H9 (cell line): ENCODE results near the gene CLDND1. TPM values are rescaled to one million over a fixed set of nuclear protein-coding genes. Genes with fewer than 3 reads are reported as not detected.

ENCODE experiments used
- DNase-seq: peaks from one replicate; pipeline ENCODE4 v3.0.0-alpha.2; 2017
- H2AFZ ChIP-seq: one replicate; pipeline ENCODE4 v1.6.1; 2013; ENCODE audit warnings: mild to moderate bottlenecking, low read length, control low read depth, moderate library complexity
- H2AK5ac ChIP-seq: 2 replicates; pipeline ENCODE4 v1.6.1; 2013; ENCODE audit warnings: low read length, control low read depth, mixed read lengths; ENCODE audit not compliant: insufficient read length
- H2BK120ac ChIP-seq: one replicate; pipeline ENCODE4 v1.6.1; 2013; ENCODE audit warnings: low read depth, mild to moderate bottlenecking, low read length, control low read depth, inconsistent platforms; ENCODE audit not compliant: poor library complexity, severe bottlenecking
- H2BK12ac ChIP-seq: 2 replicates; pipeline ENCODE4 v1.6.1; 2013; ENCODE audit warnings: low read length, control low read depth, mixed read lengths, low read depth; ENCODE audit not compliant: insufficient read length
- H2BK15ac ChIP-seq: 2 replicates; pipeline ENCODE4 v1.6.1; 2013; ENCODE audit warnings: low read depth, low read length, control low read depth
- H2BK20ac ChIP-seq: one replicate; pipeline ENCODE4 v1.6.1; 2013; ENCODE audit warnings: low read depth, mild to moderate bottlenecking, low read length, control low read depth, inconsistent platforms; ENCODE audit not compliant: poor library complexity, severe bottlenecking
- H2BK5ac ChIP-seq: 2 replicates; pipeline ENCODE4 v1.6.1; 2013; ENCODE audit warnings: low read length, control low read depth, mixed read lengths; ENCODE audit not compliant: insufficient read length
- H3K14ac ChIP-seq: 2 replicates; pipeline ENCODE4 v1.6.1; 2013; ENCODE audit warnings: low read length, control low read depth; ENCODE audit not compliant: insufficient read depth
- H3K18ac ChIP-seq: 2 replicates; pipeline ENCODE4 v1.6.1; 2013; ENCODE audit warnings: low read depth, mild to moderate bottlenecking, mixed read lengths, low read length, control low read depth; ENCODE audit not compliant: insufficient read length
- H3K23ac ChIP-seq: 2 replicates; pipeline ENCODE4 v1.6.1; 2013; ENCODE audit warnings: low read length, control low read depth, mixed read lengths, low read depth; ENCODE audit not compliant: insufficient read length
- H3K23me2 ChIP-seq: 2 replicates; pipeline ENCODE4 v1.6.1; 2013; ENCODE audit warnings: low read depth, mild to moderate bottlenecking, mixed read lengths, low read length, control low read depth; ENCODE audit not compliant: insufficient read length, poor library complexity, severe bottlenecking
- H3K27ac ChIP-seq: 2 replicates; pipeline ENCODE4 v1.5.1; 2013; ENCODE audit warnings: low read length, control low read depth, mixed read lengths, low read depth; ENCODE audit not compliant: insufficient read length
- H3K27me3 ChIP-seq: 2 replicates; pipeline ENCODE4 v1.6.1; 2013; ENCODE audit warnings: low read length, control low read depth, inconsistent platforms; ENCODE audit not compliant: insufficient read depth
- H3K4ac ChIP-seq: 2 replicates; pipeline ENCODE4 v1.6.1; 2013; ENCODE audit warnings: low read depth, mild to moderate bottlenecking, control low read depth, inconsistent platforms, low read length, moderate library complexity
- H3K4me1 ChIP-seq: 2 replicates; pipeline ENCODE4 v1.6.1; 2013; ENCODE audit warnings: low read length, control low read depth, inconsistent platforms; ENCODE audit not compliant: insufficient read depth
- H3K4me2 ChIP-seq: 2 replicates; pipeline ENCODE4 v1.6.1; 2013; ENCODE audit warnings: low read length, control low read depth, mixed read lengths; ENCODE audit not compliant: insufficient read length, insufficient read depth
- H3K56ac ChIP-seq: 2 replicates; pipeline ENCODE4 v1.6.1; 2013; ENCODE audit warnings: low read depth, mild to moderate bottlenecking, mixed read lengths, low read length, control low read depth; ENCODE audit not compliant: insufficient read length
- H3K79me1 ChIP-seq: 2 replicates; pipeline ENCODE4 v1.6.1; 2013; ENCODE audit warnings: low read depth, mild to moderate bottlenecking, moderate library complexity, low read length, control low read depth, inconsistent platforms; ENCODE audit not compliant: insufficient read depth, poor library complexity, severe bottlenecking
- H3K79me2 ChIP-seq: 2 replicates; pipeline ENCODE4 v1.6.1; 2013; ENCODE audit warnings: low read length, control low read depth, inconsistent platforms; ENCODE audit not compliant: insufficient read depth
- H3K9ac ChIP-seq: 2 replicates; pipeline ENCODE4 v1.6.1; 2013; ENCODE audit warnings: low read length, control low read depth, mixed read lengths; ENCODE audit not compliant: insufficient read length; ENCODE audit errors: extremely low read depth
- H3K9me3 ChIP-seq: one replicate; pipeline ENCODE4 v1.6.1; 2013; ENCODE audit warnings: low read depth, low read length, inconsistent platforms; ENCODE audit not compliant: control insufficient read depth
- H3T11ph ChIP-seq: one replicate; pipeline ENCODE4 v1.6.1; 2013; ENCODE audit warnings: mild to moderate bottlenecking, low read length, control low read depth, inconsistent platforms
- H4K20me1 ChIP-seq: one replicate; pipeline ENCODE4 v1.6.1; 2013; ENCODE audit not compliant: control insufficient read depth, insufficient read length, insufficient read depth
- H4K5ac ChIP-seq: 2 replicates; pipeline ENCODE4 v1.6.1; 2013; ENCODE audit warnings: low read depth, mild to moderate bottlenecking, mixed read lengths, low read length, control low read depth; ENCODE audit not compliant: insufficient read length
- H4K8ac ChIP-seq: replicated peaks from 2 replicates; pipeline ENCODE4 v1.6.1; 2013; ENCODE audit warnings: low read length, control low read depth, mixed read lengths, low read depth; ENCODE audit not compliant: insufficient read length
- H4K91ac ChIP-seq: 2 replicates; pipeline ENCODE4 v1.6.1; 2013; ENCODE audit warnings: low read depth, mild to moderate bottlenecking, moderate library complexity, mixed read lengths, low read length, control low read depth; ENCODE audit not compliant: insufficient read length
- H3K27ac Mint-ChIP-seq, 3 experiments: 2 replicates in 2 of 3; 3 replicates in 1 of 3; pipeline ENCODE4 v1.8.0; 2020 to 2021; ENCODE audit warnings: mixed read lengths in 3 of 3, mild to moderate bottlenecking in 1 of 3, moderate library complexity in 1 of 3
- H3K27me3 Mint-ChIP-seq: 2 replicates; pipeline ENCODE4 v1.8.0; 2021; ENCODE audit warnings: low read depth, mild to moderate bottlenecking, moderate library complexity, mixed read lengths
- H3K36me3 Mint-ChIP-seq, 3 experiments: 2 replicates in 2 of 3; 3 replicates in 1 of 3; pipeline ENCODE4 v1.8.0; 2020 to 2021; ENCODE audit warnings: low read depth in 3 of 3, mixed read lengths in 3 of 3; ENCODE audit not compliant: insufficient read depth in 1 of 3
- H3K4me1 Mint-ChIP-seq, 2 experiments: 2 replicates each; pipeline ENCODE4 v1.8.0; 2020; ENCODE audit warnings: mixed read lengths in 2 of 2
- H3K4me3 Mint-ChIP-seq, 2 experiments: 2 replicates in 1 of 2; 3 replicates in 1 of 2; pipeline ENCODE4 v1.8.0; 2020 to 2021; ENCODE audit warnings: mild to moderate bottlenecking in 2 of 2, mixed read lengths in 2 of 2, moderate library complexity in 1 of 2
- H3K9me3 Mint-ChIP-seq, 2 experiments: 2 replicates in 1 of 2; 3 replicates in 1 of 2; pipeline ENCODE4 v1.8.0; 2020; ENCODE audit warnings: mild to moderate bottlenecking in 2 of 2, mixed read lengths in 2 of 2, moderate library complexity in 1 of 2
- WGBS: extraction: QIAGEN DNeasy Blood & Tissue Kit; methylation state at CpG from one replicate; pipeline ENCODE4 v1.1.7; 2013; ENCODE audit warnings: missing lambda C conversion rate, low lambda C conversion rate, mixed read lengths; ENCODE audit not compliant: insufficient read length; ENCODE audit errors: extremely low coverage; 5-methylcytosine and 5-hydroxymethylcytosine counted together
- total RNA-seq: library from RNA; stranded (reverse); gene quantifications from 2 replicates; pipeline ENCODE4 v1.2.1, GENCODE V29; 2021
- TF ChIP-seq, protein P1 (sequence below): fragments of 200-600 bp; sonication (generic); conservative IDR thresholded peaks from 3 replicates; pipeline ENCODE4 v1.8.0; 2021; ENCODE audit warnings: antibody characterized with exemption, mild to moderate bottlenecking

Gene CLDND1
- total RNA-seq, 1 experiment from 2014 or later, result 83.0 TPM

DNA sequence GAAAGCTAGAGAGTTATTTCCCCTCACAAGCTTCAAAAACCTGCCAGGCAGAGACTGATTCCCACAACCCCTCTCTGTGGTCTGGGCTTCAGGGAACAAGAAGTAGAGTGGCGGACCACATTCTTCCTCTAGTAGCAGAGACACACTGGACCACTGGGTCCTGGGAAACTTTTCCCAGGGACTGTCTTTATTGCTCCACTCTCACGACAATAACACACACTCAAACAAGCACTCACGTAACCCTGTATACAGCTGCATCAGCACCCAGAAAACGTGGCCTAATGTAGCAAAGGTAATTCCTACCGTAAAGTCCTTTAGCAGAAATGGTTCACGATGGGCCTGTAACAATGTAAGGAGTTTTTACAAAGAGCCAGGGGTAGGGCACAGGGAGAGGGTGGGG lies 43.1 kb upstream of the CLDND1 start:
- Histone ChIP-seq H4K20me1 (no peaks in the 10 kb centered on the region), H2BK15ac (no peak overlapping the region), H2BK12ac (no peak overlapping the region), H3K14ac (no peak overlapping the region), H2AK5ac (no peak overlapping the region), H3K4ac (no peak overlapping the region), H3K4me1 (no peaks in the 10 kb centered on the region), H3K27ac (no peak overlapping the region), H4K8ac (no peak overlapping the region), H3K23ac (no peak overlapping the region), H3K4me2 (no peak overlapping the region), H3K18ac (no peak overlapping the region), H2AFZ (no peak overlapping the region), H2BK20ac (no peak overlapping the region), H3K79me2 (no peaks in the 10 kb centered on the region), H3K56ac (no peak overlapping the region), H3K23me2 (no peaks in the 10 kb centered on the region), H4K5ac (no peak overlapping the region), H3K9me3 (no peaks in the 10 kb centered on the region), H3K9ac (no peak overlapping the region), H3K79me1 (no peaks in the 10 kb centered on the region), H2BK120ac (no peak overlapping the region), H3T11ph (no peak overlapping the region), H4K91ac (no peak overlapping the region), H2BK5ac (no peak overlapping the region), H3K27me3 (no peaks in the 10 kb centered on the region)
- WGBS, result no CpG with 5 or more reads among the region's 6 CpGs
- Mint-ChIP-seq H3K27me3 (no peaks in the 10 kb centered on the region), H3K27ac (no peak overlapping the region; a peak in 1 of 7 replicates), H3K9me3 (no peaks in the 10 kb centered on the region; a peak in 1 of 5 replicates), H3K36me3 (no peaks in the 10 kb centered on the region), H3K4me1 (peaks cover 0 to 2% of the 10 kb centered on the region in 2 experiments; a peak in 1 of 4 replicates), H3K4me3 (no peak overlapping the region)
- TF ChIP-seq, protein P1, sequence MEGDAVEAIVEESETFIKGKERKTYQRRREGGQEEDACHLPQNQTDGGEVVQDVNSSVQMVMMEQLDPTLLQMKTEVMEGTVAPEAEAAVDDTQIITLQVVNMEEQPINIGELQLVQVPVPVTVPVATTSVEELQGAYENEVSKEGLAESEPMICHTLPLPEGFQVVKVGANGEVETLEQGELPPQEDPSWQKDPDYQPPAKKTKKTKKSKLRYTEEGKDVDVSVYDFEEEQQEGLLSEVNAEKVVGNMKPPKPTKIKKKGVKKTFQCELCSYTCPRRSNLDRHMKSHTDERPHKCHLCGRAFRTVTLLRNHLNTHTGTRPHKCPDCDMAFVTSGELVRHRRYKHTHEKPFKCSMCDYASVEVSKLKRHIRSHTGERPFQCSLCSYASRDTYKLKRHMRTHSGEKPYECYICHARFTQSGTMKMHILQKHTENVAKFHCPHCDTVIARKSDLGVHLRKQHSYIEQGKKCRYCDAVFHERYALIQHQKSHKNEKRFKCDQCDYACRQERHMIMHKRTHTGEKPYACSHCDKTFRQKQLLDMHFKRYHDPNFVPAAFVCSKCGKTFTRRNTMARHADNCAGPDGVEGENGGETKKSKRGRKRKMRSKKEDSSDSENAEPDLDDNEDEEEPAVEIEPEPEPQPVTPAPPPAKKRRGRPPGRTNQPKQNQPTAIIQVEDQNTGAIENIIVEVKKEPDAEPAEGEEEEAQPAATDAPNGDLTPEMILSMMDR, result no peak
- no peak for DNase-seq
